Renal cortical epithelial cell (primary cell): ENCODE results near the gene GATAD2A. TPM values are rescaled to one million over a fixed set of nuclear protein-coding genes. Genes with fewer than 3 reads are reported as not detected.

Experiments
- DNase-seq: peaks from one replicate; pipeline ENCODE4 v3.0.0-alpha.2; 2011; ENCODE audit warnings: low read depth
- total RNA-seq: library from RNA; depleted of rRNA; stranded (reverse); fragments of >200 nt; gene quantifications from 2 replicates; pipeline ENCODE4 v1.2.3, GENCODE V29; 2014

GATAD2A gene
- total RNA-seq, 1 donor from 2014 or later = 93.9 TPM

- DNase-seq = peak; percentile 9
These were observed 126.7 kb downstream of the GATAD2A start for GRCh38 chr19:19531951-19532805.

- DNase-seq = no peak
These were observed 127.6 kb downstream of the GATAD2A start for GRCh38 chr19:19532806-19533701.

GRCh38 chr19:19533841-19534240 lies 128.4 kb downstream of the GATAD2A start:
- no peak for DNase-seq

GRCh38 chr19:19534556-19535265 lies 129.2 kb downstream of the GATAD2A start:
- DNase-seq = no peak

- no peak for DNase-seq
These were observed 130.1 kb downstream of the GATAD2A start for GRCh38 chr19:19535311-19536191.

- DNase-seq = no peak
These were observed 131.9 kb downstream of the GATAD2A start for GRCh38 chr19:19537075-19538048.

GRCh38 chr19:19538061-19538784 lies 132.7 kb downstream of the GATAD2A start, which contains the start of gene CILP2:
CILP2 (plus strand) TSS chr19:19538265; CDS start chr19:19538350, 85 bp downstream.
- no peak for DNase-seq

- DNase-seq = no peak
These were observed 133.3 kb downstream of the GATAD2A start for GRCh38 chr19:19538785-19539166.

GRCh38 chr19:19539698-19540063 lies 134.2 kb downstream of the GATAD2A start:
- no peak for DNase-seq

- DNase-seq = peak; percentile 30
These were observed 134.7 kb downstream of the GATAD2A start for GRCh38 chr19:19540064-19540714.

GRCh38 chr19:19540715-19541515 lies 135.4 kb downstream of the GATAD2A start:
- DNase-seq = peak; percentile 26

GRCh38 chr19:19541616-19542015 lies 136.1 kb downstream of the GATAD2A start:
- no peak for DNase-seq

GRCh38 chr19:19542507-19542906 lies 137.0 kb downstream of the GATAD2A start:
- DNase-seq = no peak

- DNase-seq = no peak
These were observed 137.6 kb downstream of the GATAD2A start for GRCh38 chr19:19543101-19543500.

GRCh38 chr19:19543640-19544039 lies 138.2 kb downstream of the GATAD2A start:
- DNase-seq = no peak

- DNase-seq = no peak
These were observed 138.9 kb downstream of the GATAD2A start for GRCh38 chr19:19544257-19544953.

- no peak for DNase-seq
These were observed 139.6 kb downstream of the GATAD2A start for GRCh38 chr19:19544954-19545591.
